ENCODE data around the gene ASB8.

GRCh38 chr12:48106681-48107613 lies 50.4 kb downstream of the ASB8 start:
- TF ChIP-seq ZNF384 (IDR thresholded peaks at IDR 0.05) = no peak
- TF ChIP-seq PKNOX1 (IDR thresholded peaks at IDR 0.05) = no peak
- no peak for TF ChIP-seq L3MBTL2 (conservative IDR thresholded peaks at IDR 0.05)
- no peak for TF ChIP-seq SUZ12 (IDR thresholded peaks at IDR 0.05)
- TF ChIP-seq HDGF (IDR thresholded peaks at IDR 0.05; ENCODE audit: borderline replicate concordance) = no peak
- TF ChIP-seq NFRKB (IDR thresholded peaks at IDR 0.05) = no peak
- no peak for TF ChIP-seq CTBP1 (IDR thresholded peaks at IDR 0.05; ENCODE audit: borderline replicate concordance)
- TF ChIP-seq FOXM1 (IDR thresholded peaks at IDR 0.05; ENCODE audit: borderline replicate concordance) = no peak
- no peak for TF ChIP-seq SP1 (IDR thresholded peaks at IDR 0.05)
- TF ChIP-seq FOXK2 (IDR thresholded peaks at IDR 0.05) = no peak
- no peak for TF ChIP-seq BHLHE40 (IDR thresholded peaks at IDR 0.05; ENCODE audit: borderline replicate concordance)
- TF ChIP-seq TARDBP (IDR thresholded peaks at IDR 0.05) = no peak
- no peak for TF ChIP-seq ARNT (IDR thresholded peaks at IDR 0.05)
